SK-N-SH (cell line): ENCODE data around the gene RNF144B. TPM values are rescaled to one million over a fixed set of nuclear protein-coding genes. Genes with fewer than 3 reads are reported as not detected.

Experiments used
- CTCF ChIA-PET: fragments of 300-600, 350-600 bp; formaldehyde crosslinking; extraction: SDS; loops from one replicate; lab custom pipeline; 2021; lab: Yijun Ruan, JAX
- POLR2A ChIA-PET: fragments of 350-600 bp; sonication (Branson Sonifier 250); formaldehyde crosslinking; extraction: SDS; loops from one replicate; lab custom pipeline; 2020; ENCODE audit warnings: antibody characterized with exemption, inconsistent platforms; lab: Yijun Ruan, JAX
- DNase-seq: peaks from one replicate; pipeline ENCODE4 v3.0.0; 2012
- H2AFZ ChIP-seq: fragments of 200-600 bp; sonication (generic); 2 replicates; pipeline ENCODE4 v1.8.1; 2016; ENCODE audit warnings: antibody characterized with exemption, mild to moderate bottlenecking, low read depth
- H3F3A ChIP-seq: fragments of 200-600 bp; sonication (generic); replicated peaks from 2 replicates; pipeline ENCODE3; 2016; ENCODE audit warnings: antibody characterized with exemption, mild to moderate bottlenecking; ENCODE audit not compliant: insufficient read depth
- H3K27ac ChIP-seq, 2 experiments: fragments of 200-500 bp in 1 of 2; fragments of 200-600 bp in 1 of 2; sonication (Bioruptor generic) in 1 of 2; sonication (generic), shearing (Covaris generic) in 1 of 2; 2 replicates each; pipeline versions ENCODE4 v1.5.1 to v1.6.1; 2014 to 2016; ENCODE audit warnings: low read depth in 2 of 2, inconsistent platforms in 1 of 2, low read length in 1 of 2, mild to moderate bottlenecking in 1 of 2, mixed read lengths in 1 of 2
- H3K27me3 ChIP-seq: fragments of 200-600 bp; sonication (generic), shearing (Covaris generic); 2 replicates; pipeline ENCODE4 v1.6.1; 2016; ENCODE audit warnings: mixed run types; ENCODE audit not compliant: insufficient read depth
- H3K36me3 ChIP-seq, 2 experiments: fragments of 200-500 bp in 1 of 2; fragments of 200-600 bp in 1 of 2; sonication (Bioruptor generic) in 1 of 2; sonication (generic) in 1 of 2; replicated peaks in 1 of 2; 2 replicates each; pipeline versions ENCODE3 to v1.5.1; 2014 to 2016; ENCODE audit warnings: low read length in 1 of 2, mild to moderate bottlenecking in 1 of 2; ENCODE audit not compliant: insufficient read depth in 2 of 2, control insufficient read depth in 1 of 2
- H3K4me1 ChIP-seq, 2 experiments: fragments of 200-500 bp in 1 of 2; fragments of 200-600 bp in 1 of 2; sonication (Bioruptor generic) in 1 of 2; sonication (generic), shearing (Covaris generic) in 1 of 2; 2 replicates each; pipeline versions ENCODE4 v1.5.1 to v1.6.1; 2014 to 2016; ENCODE audit warnings: low read depth in 1 of 2, low read length in 1 of 2, mixed run types in 1 of 2; ENCODE audit not compliant: insufficient read depth in 2 of 2, control insufficient read depth in 1 of 2
- H3K4me2 ChIP-seq: fragments of 200-600 bp; sonication (generic), shearing (Covaris generic); 2 replicates; pipeline ENCODE4 v1.6.1; 2017; ENCODE audit warnings: mixed run types
- H3K4me3 ChIP-seq, 2 experiments: fragments of 200-500 bp in 1 of 2; fragments of 200-600 bp in 1 of 2; sonication (Bioruptor generic) in 1 of 2; sonication (generic), shearing (Covaris generic) in 1 of 2; 2 replicates each; pipeline versions ENCODE4 v1.5.1 to v1.8.1; 2014 to 2016; ENCODE audit warnings: low read depth in 2 of 2, inconsistent platforms in 1 of 2, low read length in 1 of 2, mild to moderate bottlenecking in 1 of 2, mixed read lengths in 1 of 2, moderate library complexity in 1 of 2
- H3K79me2 ChIP-seq: fragments of 200-600 bp; sonication (generic); 2 replicates; pipeline ENCODE4 v1.8.1; 2017; ENCODE audit warnings: mild to moderate bottlenecking; ENCODE audit not compliant: insufficient read depth
- H3K9ac ChIP-seq: fragments of 200-600 bp; sonication (generic); 2 replicates; pipeline ENCODE4 v1.6.1; 2017; ENCODE audit warnings: mixed run types
- H3K9me2 ChIP-seq: fragments of 200-600 bp; sonication (generic); 2 replicates; pipeline ENCODE4 v1.6.1; 2017; ENCODE audit warnings: mixed run types
- H3K9me3 ChIP-seq: fragments of 200-600 bp; sonication (generic); 2 replicates; pipeline ENCODE4 v1.6.1; 2017; ENCODE audit warnings: mixed run types, mild to moderate bottlenecking, moderate library complexity
- H4K20me1 ChIP-seq: fragments of 200-600 bp; sonication (generic); 2 replicates; pipeline ENCODE4 v1.6.1; 2017; ENCODE audit warnings: mild to moderate bottlenecking, mixed run types; ENCODE audit not compliant: insufficient read depth
- CHD2 ChIP-seq: fragments of 150-350 bp; IDR thresholded peaks from 2 replicates; pipeline ENCODE4 v1.6.1; 2018; ENCODE audit warnings: low read length; ENCODE audit not compliant: partially characterized antibody
- EZH2phosphoT487 ChIP-seq: fragments of 200-600 bp; sonication (generic); IDR thresholded peaks from 2 replicates; pipeline ENCODE4 v1.6.1; 2017; ENCODE audit warnings: low read depth, mixed run types, mild to moderate bottlenecking, antibody characterized with exemption, moderate library complexity, borderline replicate concordance
- FOSL2 ChIP-seq: IDR thresholded peaks from 2 replicates; pipeline ENCODE4 v1.4.0; 2012; ENCODE audit warnings: low read depth, mild to moderate bottlenecking, moderate library complexity, borderline replicate concordance
- FOXM1 ChIP-seq: IDR thresholded peaks from 2 replicates; pipeline ENCODE4 v1.4.0; 2012; ENCODE audit warnings: low read depth, mild to moderate bottlenecking
- JUND ChIP-seq: IDR thresholded peaks from 2 replicates; pipeline ENCODE4 v1.4.0; 2012
- RXRA ChIP-seq: IDR thresholded peaks from 2 replicates; pipeline ENCODE4 v1.4.0; 2012; ENCODE audit warnings: low read depth, mild to moderate bottlenecking, borderline replicate concordance
- SIN3A ChIP-seq: IDR thresholded peaks from 2 replicates; pipeline ENCODE4 v1.6.1; 2012; ENCODE audit warnings: low read depth, mild to moderate bottlenecking, low read length, moderate library complexity, borderline replicate concordance
- SMC3 ChIP-seq: IDR thresholded peaks from 2 replicates; pipeline ENCODE4 v1.6.1; 2012; ENCODE audit warnings: low read depth, low read length, improper control_type of control experiment
- WGBS: methylation state at CpG from one replicate; pipeline ENCODE4 v1.1.6; 2017; ENCODE audit warnings: low lambda C conversion rate; 5-methylcytosine and 5-hydroxymethylcytosine counted together
- polyA plus RNA-seq, 3 experiments: library from polyadenylated mRNA; depleted of rRNA; stranded (reverse); fragments of >200 nt; gene quantifications; 2 replicates each; pipeline ENCODE4 v1.2.3, GENCODE V29; 2012
- TF ChIP-seq, protein P1 (sequence below): IDR thresholded peaks from 2 replicates; pipeline ENCODE4 v1.6.1; 2012; ENCODE audit warnings: mild to moderate bottlenecking, low read depth, low read length, moderate library complexity
- TF ChIP-seq, protein P2 (sequence below): IDR thresholded peaks from 2 replicates; pipeline ENCODE4 v1.4.0; 2012; ENCODE audit warnings: low read depth, borderline replicate concordance
- TF ChIP-seq, protein P3 (sequence below): fragments of 200-600 bp; sonication (generic); IDR thresholded peaks from 2 replicates; pipeline ENCODE4 v1.6.1; 2017; ENCODE audit warnings: antibody characterized with exemption, mild to moderate bottlenecking, moderate library complexity
- TF ChIP-seq, protein P4 (sequence below): IDR thresholded peaks from 2 replicates; pipeline ENCODE4; 2012
- TF ChIP-seq, protein P5 (sequence below): IDR thresholded peaks from 2 replicates; pipeline ENCODE4 v1.4.0; 2012; ENCODE audit warnings: low read depth, borderline replicate concordance

RNF144B gene
- polyA plus RNA-seq, 1 of the 3 experiments (the other 2 are of a cell fraction), result 1.2 TPM

DNA sequence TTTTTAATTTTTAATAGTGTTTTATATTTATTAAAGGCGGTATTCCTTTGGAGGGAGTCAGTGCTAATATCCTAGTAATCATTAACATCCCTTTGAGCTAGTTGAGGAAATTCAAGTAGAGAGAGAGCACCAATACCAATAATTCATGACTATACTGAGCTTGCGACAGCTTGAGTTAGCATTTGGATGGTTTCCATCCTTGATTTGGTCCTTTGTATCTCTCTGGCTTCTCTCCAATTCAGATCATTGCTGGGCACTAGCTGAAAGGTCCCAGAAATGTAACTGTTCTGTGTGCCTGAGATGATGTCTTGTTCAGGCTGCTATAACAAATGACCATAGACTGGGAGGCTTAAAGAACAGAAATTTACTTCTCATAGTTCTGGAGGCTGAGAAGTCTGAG lies 77.0 kb downstream of the RNF144B start (continued):
- TF ChIP-seq, protein P1, sequence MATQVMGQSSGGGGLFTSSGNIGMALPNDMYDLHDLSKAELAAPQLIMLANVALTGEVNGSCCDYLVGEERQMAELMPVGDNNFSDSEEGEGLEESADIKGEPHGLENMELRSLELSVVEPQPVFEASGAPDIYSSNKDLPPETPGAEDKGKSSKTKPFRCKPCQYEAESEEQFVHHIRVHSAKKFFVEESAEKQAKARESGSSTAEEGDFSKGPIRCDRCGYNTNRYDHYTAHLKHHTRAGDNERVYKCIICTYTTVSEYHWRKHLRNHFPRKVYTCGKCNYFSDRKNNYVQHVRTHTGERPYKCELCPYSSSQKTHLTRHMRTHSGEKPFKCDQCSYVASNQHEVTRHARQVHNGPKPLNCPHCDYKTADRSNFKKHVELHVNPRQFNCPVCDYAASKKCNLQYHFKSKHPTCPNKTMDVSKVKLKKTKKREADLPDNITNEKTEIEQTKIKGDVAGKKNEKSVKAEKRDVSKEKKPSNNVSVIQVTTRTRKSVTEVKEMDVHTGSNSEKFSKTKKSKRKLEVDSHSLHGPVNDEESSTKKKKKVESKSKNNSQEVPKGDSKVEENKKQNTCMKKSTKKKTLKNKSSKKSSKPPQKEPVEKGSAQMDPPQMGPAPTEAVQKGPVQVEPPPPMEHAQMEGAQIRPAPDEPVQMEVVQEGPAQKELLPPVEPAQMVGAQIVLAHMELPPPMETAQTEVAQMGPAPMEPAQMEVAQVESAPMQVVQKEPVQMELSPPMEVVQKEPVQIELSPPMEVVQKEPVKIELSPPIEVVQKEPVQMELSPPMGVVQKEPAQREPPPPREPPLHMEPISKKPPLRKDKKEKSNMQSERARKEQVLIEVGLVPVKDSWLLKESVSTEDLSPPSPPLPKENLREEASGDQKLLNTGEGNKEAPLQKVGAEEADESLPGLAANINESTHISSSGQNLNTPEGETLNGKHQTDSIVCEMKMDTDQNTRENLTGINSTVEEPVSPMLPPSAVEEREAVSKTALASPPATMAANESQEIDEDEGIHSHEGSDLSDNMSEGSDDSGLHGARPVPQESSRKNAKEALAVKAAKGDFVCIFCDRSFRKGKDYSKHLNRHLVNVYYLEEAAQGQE, result no peak
- TF ChIP-seq CHD2 (no peak), FOSL2 (no peak)

DNA sequence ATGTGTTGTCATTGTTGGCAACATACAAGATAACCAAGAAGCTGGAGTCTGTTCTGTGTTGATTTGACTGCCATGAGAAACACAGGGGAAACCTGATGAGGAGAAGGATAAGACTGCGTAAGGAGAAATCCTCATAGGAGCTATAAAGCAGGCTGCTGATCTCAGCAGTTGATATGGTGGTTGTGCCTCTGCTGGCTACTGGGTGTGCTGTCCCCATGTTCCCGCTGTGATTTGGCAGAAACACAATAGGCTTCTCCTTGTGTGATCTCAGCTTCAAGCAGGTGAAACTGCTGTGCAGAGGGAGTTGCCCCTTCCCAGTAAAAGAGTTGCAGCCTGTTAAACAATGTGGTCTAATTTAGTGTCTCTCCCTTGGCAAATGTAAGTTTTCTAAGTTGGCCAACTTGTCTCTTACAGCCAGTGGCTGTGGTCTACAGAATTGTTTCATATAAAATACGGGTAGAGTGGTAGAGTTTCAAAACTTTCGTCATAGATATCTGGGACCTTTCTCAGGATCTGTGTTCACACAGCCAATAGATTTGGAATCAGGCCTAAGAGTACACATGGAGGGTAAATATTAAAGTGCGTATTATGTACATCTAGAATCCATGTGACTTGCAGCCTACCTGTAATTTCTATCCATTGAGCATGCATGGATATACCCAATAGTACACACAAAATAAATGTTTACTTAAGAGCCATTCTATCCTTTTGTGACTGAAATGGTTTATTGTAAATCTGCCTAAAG lies 78.4 kb downstream of the RNF144B start:
- CTCF ChIA-PET, result no interaction called here
- H3K36me3 ChIP-seq, result peaks cover 0 to 22% of the 10 kb centered on the region in 2 experiments
- H3K79me2 ChIP-seq, result no peaks in the 10 kb centered on the region

DNA sequence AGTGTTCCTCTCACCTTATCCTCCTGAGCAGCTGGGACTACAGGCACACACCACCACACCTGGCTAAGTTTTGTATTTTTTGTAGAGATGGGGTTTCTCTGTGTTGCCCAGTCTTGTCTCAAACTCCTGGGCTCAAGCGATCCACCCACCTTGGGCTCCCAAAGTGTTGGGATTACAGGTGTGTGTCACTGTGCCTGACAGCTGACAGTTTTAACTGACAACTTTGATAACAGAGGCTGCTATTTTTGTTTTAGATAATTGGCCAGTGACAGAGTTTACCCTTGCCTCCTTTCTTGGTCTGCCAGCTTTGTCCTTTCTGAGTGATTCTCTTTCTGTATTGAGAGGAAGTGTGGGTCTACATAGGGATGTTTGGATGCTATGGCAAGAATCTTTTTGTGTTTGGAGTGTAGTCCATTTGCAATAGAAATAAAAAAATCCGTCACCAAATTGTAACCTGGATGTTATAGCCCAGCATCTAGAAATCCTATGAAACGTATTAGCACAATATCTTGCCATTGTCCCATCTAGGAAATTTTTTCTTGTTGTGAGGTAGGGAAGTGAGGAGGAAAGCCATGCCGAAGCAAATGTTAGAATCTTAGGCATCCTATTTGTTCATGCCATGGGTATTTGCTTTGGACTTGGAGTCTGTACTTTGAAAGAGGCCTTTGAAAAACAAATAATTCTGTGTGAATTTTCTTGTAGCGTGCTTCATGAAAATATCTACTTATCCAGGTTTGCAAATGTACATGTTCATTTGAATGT lies 80.8 kb downstream of the RNF144B start:
- Histone ChIP-seq H3K9me2 (no peaks in the 10 kb centered on the region), H3K79me2 (no peaks in the 10 kb centered on the region), H3F3A (no peaks in the 10 kb centered on the region), H3K4me3 (no peak overlapping the region), H3K36me3 (peaks cover 0 to 20% of the 10 kb centered on the region in 2 experiments), H4K20me1 (no peaks in the 10 kb centered on the region), H3K27me3 (no peaks in the 10 kb centered on the region), H3K9ac (no peak overlapping the region), H3K4me1 (no peaks in the 10 kb centered on the region), H3K4me2 (no peak overlapping the region), H3K27ac (no peak overlapping the region), H3K9me3 (no peaks in the 10 kb centered on the region), H2AFZ (no peak overlapping the region)
- no peak for DNase-seq
- ChIA-PET POLR2A (no interaction called here), CTCF (no interaction called here)
- 65% methylated on average over 5 of the region's 5 CpGs for WGBS
- no peak for TF ChIP-seq SMC3
- TF ChIP-seq SIN3A, result no peak
- TF ChIP-seq, protein P2, sequence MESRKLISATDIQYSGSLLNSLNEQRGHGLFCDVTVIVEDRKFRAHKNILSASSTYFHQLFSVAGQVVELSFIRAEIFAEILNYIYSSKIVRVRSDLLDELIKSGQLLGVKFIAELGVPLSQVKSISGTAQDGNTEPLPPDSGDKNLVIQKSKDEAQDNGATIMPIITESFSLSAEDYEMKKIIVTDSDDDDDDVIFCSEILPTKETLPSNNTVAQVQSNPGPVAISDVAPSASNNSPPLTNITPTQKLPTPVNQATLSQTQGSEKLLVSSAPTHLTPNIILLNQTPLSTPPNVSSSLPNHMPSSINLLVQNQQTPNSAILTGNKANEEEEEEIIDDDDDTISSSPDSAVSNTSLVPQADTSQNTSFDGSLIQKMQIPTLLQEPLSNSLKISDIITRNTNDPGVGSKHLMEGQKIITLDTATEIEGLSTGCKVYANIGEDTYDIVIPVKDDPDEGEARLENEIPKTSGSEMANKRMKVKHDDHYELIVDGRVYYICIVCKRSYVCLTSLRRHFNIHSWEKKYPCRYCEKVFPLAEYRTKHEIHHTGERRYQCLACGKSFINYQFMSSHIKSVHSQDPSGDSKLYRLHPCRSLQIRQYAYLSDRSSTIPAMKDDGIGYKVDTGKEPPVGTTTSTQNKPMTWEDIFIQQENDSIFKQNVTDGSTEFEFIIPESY, result no peak
- no peak for TF ChIP-seq FOXM1
- no peak for TF ChIP-seq EZH2phosphoT487
- TF ChIP-seq RXRA, result no peak
- TF ChIP-seq, protein P3, sequence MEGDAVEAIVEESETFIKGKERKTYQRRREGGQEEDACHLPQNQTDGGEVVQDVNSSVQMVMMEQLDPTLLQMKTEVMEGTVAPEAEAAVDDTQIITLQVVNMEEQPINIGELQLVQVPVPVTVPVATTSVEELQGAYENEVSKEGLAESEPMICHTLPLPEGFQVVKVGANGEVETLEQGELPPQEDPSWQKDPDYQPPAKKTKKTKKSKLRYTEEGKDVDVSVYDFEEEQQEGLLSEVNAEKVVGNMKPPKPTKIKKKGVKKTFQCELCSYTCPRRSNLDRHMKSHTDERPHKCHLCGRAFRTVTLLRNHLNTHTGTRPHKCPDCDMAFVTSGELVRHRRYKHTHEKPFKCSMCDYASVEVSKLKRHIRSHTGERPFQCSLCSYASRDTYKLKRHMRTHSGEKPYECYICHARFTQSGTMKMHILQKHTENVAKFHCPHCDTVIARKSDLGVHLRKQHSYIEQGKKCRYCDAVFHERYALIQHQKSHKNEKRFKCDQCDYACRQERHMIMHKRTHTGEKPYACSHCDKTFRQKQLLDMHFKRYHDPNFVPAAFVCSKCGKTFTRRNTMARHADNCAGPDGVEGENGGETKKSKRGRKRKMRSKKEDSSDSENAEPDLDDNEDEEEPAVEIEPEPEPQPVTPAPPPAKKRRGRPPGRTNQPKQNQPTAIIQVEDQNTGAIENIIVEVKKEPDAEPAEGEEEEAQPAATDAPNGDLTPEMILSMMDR, result no peak
- TF ChIP-seq, protein P4, sequence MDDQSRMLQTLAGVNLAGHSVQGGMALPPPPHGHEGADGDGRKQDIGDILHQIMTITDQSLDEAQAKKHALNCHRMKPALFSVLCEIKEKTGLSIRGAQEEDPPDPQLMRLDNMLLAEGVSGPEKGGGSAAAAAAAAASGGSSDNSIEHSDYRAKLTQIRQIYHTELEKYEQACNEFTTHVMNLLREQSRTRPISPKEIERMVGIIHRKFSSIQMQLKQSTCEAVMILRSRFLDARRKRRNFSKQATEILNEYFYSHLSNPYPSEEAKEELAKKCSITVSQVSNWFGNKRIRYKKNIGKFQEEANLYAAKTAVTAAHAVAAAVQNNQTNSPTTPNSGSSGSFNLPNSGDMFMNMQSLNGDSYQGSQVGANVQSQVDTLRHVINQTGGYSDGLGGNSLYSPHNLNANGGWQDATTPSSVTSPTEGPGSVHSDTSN, result no peak
- TF ChIP-seq, protein P5, sequence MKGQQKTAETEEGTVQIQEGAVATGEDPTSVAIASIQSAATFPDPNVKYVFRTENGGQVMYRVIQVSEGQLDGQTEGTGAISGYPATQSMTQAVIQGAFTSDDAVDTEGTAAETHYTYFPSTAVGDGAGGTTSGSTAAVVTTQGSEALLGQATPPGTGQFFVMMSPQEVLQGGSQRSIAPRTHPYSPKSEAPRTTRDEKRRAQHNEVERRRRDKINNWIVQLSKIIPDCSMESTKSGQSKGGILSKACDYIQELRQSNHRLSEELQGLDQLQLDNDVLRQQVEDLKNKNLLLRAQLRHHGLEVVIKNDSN, result no peak
- TF ChIP-seq JUND, result no peak

More for the DNA sequence above, 78.4 kb downstream of the RNF144B start:
- H3K4me3 ChIP-seq, result no peak overlapping the region
- no peak for DNase-seq
- 73% methylated on average over 5 of the region's 5 CpGs for WGBS
- no peaks in the 10 kb centered on the region for H3K9me3 ChIP-seq
- TF ChIP-seq FOXM1, result no peak
- no peak overlapping the region for H2AFZ ChIP-seq
- H3K9me2 ChIP-seq, result no peaks in the 10 kb centered on the region
- no peaks in the 10 kb centered on the region for H3K27me3 ChIP-seq
- no peaks in the 10 kb centered on the region for H3F3A ChIP-seq
- no peak overlapping the region for H3K9ac ChIP-seq
- no peaks in the 10 kb centered on the region for H4K20me1 ChIP-seq
- no peaks in the 10 kb centered on the region for H3K4me1 ChIP-seq
- no peak overlapping the region for H3K27ac ChIP-seq
- POLR2A ChIA-PET, result no interaction called here
- H3K4me2 ChIP-seq, result no peak overlapping the region
